ENCODE measurements around the gene C1RL.

GRCh38 chr12:7154042-7154441 is 45.0 kb upstream of the C1RL start:
- TF ChIP-seq POLR2A (IDR thresholded peaks at IDR 0.05) (no peak), CTCF (IDR thresholded peaks at IDR 0.05) (no peak)

All from vagina (tissue), 2 donors.